H54 (cell line): ENCODE data around the gene EMC9.

ENCODE experiments used
- DNase-seq: peaks from one replicate; pipeline ENCODE4 v3.0.0; 2011; ENCODE audit warnings: low spot score, mixed read lengths; ENCODE audit not compliant: insufficient read length
- FAIRE-seq: peaks from 3 replicates; lab custom pipeline; 2011; peaks lifted over from hg19 to GRCh38; lab: Jason Lieb, UNC
- POLR2A ChIP-seq: IDR thresholded peaks from 2 replicates; pipeline ENCODE4 v1.6.1; 2011; ENCODE audit warnings: low read depth, mild to moderate bottlenecking, low read length

Gene EMC9

GRCh38 chr14:24123424-24124417, 17.7 kb downstream of the EMC9 start:
- DNase-seq, result no peak
- no peak for FAIRE-seq
- TF ChIP-seq POLR2A, result no peak

GRCh38 chr14:24122898-24123297, 18.5 kb downstream of the EMC9 start:
- FAIRE-seq, result no peak
- no peak for DNase-seq
- TF ChIP-seq POLR2A, result no peak

- no peak for FAIRE-seq
- DNase-seq, result no peak
- no peak for TF ChIP-seq POLR2A
Measured at GRCh38 chr14:24122416-24122815, 19.0 kb downstream of the EMC9 start.

DNA sequence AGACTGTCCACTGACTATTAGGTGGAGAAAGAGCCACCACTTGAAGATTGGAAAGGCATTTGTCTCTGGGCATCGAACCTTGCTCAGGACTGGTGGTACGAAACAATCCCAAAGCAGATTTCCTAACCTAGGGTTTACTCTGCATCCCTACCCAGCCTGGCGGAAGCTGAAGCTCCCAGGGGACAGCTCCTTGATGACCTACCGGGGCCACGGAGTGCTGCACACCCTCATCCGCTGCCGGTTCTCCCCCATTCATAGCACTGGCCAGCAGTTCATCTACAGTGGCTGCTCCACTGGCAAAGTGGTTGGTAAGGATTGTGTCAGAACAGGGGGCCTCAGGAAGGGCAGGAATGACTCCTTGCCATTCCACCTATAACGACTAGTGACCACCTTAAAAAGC, 20.2 kb downstream of the EMC9 start:
- TF ChIP-seq POLR2A, result no peak
- DNase-seq, result no peak
- no peak for FAIRE-seq

DNA sequence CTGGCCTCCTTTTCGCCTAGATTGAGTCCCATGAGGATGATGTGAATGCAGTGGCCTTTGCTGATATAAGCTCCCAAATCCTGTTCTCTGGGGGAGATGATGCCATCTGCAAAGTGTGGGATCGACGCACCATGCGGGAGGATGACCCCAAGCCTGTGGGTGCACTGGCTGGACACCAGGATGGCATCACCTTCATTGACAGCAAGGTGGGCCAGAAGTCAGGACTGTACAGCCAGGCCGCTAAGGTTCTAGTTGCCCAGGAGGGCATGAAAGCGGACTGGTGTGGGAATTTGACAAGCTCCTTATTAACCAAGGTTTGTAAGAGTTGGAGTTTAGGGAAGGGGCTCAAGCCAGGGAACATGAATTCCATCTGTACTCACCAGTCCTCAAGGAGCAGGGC, 21.7 kb downstream of the EMC9 start:
- TF ChIP-seq POLR2A, result no peak
- DNase-seq (no peak), FAIRE-seq (no peak)

- DNase-seq (no peak), FAIRE-seq (no peak)
- TF ChIP-seq POLR2A, result no peak
Measured at GRCh38 chr14:24117179-24117578, 24.2 kb downstream of the EMC9 start.

GRCh38 chr14:24116128-24116814, 25.1 kb downstream of the EMC9 start:
- DNase-seq (no peak), FAIRE-seq (no peak)
- no peak for TF ChIP-seq POLR2A

DNA sequence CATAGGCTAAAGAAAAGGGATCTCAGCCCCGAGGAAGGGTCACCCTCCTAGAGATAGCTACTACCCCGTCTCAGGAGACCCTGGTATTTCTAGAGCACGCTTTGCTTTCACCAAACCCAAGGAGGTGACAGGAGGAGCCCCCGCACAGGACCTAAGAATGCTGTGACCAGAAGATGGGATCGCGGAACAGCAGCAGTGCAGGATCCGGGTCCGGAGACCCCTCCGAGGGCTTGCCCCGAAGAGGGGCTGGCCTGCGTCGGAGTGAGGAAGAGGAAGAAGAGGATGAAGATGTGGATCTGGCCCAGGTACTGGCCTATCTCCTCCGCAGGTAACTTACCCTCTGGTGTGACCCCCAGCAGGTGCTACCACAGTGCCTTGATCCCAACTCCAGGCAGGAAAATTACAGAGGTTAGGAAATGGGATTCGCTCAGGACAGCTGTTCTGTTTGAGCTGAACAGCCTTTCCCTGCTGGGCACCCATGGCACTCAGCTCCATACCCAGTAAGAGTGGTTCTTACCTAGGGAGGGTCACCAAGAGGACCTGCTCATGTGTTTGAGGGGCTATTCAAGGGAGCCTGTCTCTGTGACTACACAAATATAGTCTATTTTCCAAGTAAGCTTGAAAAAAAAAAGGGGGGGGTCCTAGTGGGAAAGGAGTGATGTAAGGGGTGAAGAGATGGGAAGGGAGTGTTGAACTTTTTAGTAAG, 25.8 kb downstream of the EMC9 start:
- no peak for FAIRE-seq
- no peak for DNase-seq

DNA sequence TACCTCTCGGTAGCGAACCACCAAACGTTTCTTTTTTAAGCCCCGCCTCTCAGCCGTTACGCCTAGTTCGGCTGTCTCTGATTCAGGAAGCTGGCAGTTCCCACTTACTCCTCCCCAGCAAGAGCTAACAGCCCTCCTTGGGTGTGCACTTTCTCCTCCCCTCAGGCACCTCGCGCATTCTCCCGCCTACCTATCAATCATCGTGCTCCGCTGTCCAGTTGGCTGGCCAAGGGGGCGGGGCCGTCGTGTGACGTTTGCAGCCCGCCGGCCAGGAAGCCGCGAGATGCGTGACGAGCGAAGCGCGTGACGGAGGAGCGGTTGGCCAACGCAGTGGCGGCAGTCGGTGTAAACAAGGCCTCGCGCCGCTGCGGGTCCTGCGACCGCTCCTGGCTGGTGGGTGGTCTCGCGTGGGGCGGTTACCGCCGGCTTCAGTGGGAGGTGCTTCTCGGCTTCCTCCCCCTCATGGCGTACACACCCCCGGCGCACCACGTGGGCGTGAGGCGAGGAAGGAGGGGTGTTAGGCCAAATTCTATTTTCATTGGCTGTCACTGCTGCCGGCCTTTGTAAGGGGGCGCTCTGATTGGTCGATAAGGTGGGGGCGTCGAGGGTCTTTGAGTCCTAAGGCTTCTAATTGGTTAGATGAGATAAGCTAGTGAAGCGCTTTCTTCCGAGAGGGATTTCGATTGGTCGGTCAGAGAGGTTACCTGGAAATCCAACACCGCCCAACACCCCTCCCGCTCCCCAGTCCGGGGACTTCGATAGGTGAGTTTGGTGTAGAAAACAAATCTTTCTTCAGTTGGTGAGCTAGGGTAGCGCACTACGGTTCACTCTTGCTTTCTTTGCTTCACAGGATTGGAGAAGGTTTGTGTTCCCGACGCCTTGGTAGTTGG, 26.6 kb downstream of the EMC9 start, which contains the start of the genes DCAF11 and NRL:
TSS of gene DCAF11 (plus strand) at position 246 of the 890 bp plus-strand sequence. CDS start 818 bp downstream, outside the sequence.
TSS of gene NRL (minus strand) at position 418 of the 890 bp plus-strand sequence. CDS start 32,101 bp downstream, outside the sequence.
- peak; percentile 86 for FAIRE-seq
- TF ChIP-seq POLR2A, result peak; percentile 20; the same call in 1 of the 2 replicates

More for the DNA sequence above, 25.8 kb downstream of the EMC9 start:
- TF ChIP-seq POLR2A, result no peak

GRCh38 chr14:24113801-24114531, 27.4 kb downstream of the EMC9 start:
- peak; percentile 46 for TF ChIP-seq POLR2A
- DNase-seq (peak; percentile 60), FAIRE-seq (no peak)

More for the DNA sequence above, 26.6 kb downstream of the EMC9 start, which contains the start of the genes DCAF11 and NRL:
- DNase-seq, result peak; percentile 82

DNA sequence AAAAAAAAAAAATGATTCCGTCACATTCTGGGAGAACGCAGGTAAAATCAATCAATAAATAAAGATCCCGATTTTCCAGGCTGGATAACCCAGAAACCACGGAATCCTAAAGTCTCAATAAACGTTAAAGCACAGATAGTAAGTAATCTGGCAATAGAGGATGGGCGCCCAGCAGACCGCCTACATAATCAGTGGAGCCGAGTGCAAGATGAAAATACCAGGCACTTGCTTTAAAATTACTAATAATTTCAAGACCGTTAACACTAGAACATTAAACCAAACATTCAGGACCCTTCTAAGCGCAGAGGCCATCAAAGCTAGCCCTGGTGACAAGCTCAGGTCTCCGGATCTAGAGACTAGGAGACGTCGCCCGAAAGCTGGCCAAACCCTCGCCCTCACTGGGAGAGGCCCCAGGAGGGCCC, 28.0 kb downstream of the EMC9 start:
- no peak for DNase-seq
- FAIRE-seq, result no peak
- no peak for TF ChIP-seq POLR2A

DNA sequence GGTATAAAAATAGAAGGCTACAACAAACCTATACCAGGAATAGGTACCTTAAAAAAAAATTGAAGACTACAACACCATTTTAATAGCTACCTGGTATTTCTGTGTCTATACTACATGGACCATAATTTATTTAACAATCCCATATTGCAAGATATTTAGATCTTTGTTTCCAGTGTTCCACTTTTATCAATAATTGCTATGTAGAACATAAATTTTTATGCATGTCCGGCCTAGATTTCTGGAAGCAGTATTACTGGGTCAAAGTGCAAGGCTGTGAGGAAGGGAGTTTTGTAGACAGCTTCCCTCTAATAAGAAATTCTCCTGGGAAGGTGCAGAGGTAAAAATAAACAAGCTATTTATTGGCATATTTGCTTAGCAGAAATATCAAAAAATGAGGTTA, 30.9 kb downstream of the EMC9 start:
- no peak for FAIRE-seq
- no peak for TF ChIP-seq POLR2A
- no peak for DNase-seq

DNA sequence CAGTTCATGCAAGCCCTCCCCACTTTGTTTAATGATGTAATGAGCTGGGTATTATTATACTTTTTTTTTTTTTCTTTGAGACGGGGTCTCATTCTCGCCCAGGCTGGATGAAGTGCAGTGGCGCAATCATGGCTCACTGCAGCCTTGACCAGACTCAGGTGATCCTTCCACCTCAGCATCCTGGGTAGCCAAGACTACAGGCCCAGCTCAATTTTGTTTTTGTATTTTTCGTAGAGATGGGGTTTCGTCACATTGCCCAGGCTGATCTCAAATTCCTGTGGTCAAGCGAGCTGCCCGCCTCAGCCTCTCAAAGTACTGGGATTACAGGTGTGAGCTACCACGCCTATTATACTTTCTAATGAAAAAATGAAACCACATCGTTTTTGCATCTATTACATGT, 31.3 kb downstream of the EMC9 start:
- FAIRE-seq, result no peak
- no peak for DNase-seq
- TF ChIP-seq POLR2A, result no peak
